Caco-2 (cell line): ENCODE results near the gene MBD3. TPM values are rescaled to one million over a fixed set of nuclear protein-coding genes. Genes with fewer than 3 reads are reported as not detected.

Experiments
- BruUV-seq: library from RNA; stranded (reverse); fragments of 400-500 nt; replicated peaks from 2 replicates; lab custom pipeline; 2021; lab: Mats Ljungman, UMichigan
- CTCF ChIA-PET: fragments of 300-600 bp; sonication (Branson Sonifier 250); formaldehyde crosslinking; loops from one replicate; lab custom pipeline; 2022; ENCODE audit warnings: antibody characterized with exemption; lab: Charles Lee
- POLR2A ChIA-PET: fragments of 300-600 bp; sonication (Branson Sonifier 250); formaldehyde crosslinking; loops from one replicate; lab custom pipeline; 2022; ENCODE audit warnings: antibody characterized with exemption; lab: Charles Lee
- DNase-seq, 2 experiments: peaks; one replicate each; pipeline versions ENCODE4 v3.0.0 to v3.0.0-alpha.2; 2020 to 2022
- H3K27me3 ChIP-seq: replicated peaks from 2 replicates; pipeline ENCODE4 v1.6.0; 2011; ENCODE audit warnings: low read length; ENCODE audit not compliant: control insufficient read depth, insufficient read depth
- H3K36me3 ChIP-seq: 2 replicates; pipeline ENCODE4 v1.5.1; 2011; ENCODE audit warnings: low read length; ENCODE audit not compliant: control insufficient read depth, insufficient read depth
- H3K4me1 ChIP-seq: fragments of 250-450 bp; sonication (Bioruptor Pico); 2 replicates; pipeline ENCODE4 v1.5.1; 2020; ENCODE audit warnings: mild to moderate bottlenecking
- H3K4me3 ChIP-seq: 2 replicates; pipeline ENCODE4 v1.5.1; 2011; ENCODE audit warnings: low read depth, mild to moderate bottlenecking, control low read depth, low read length
- H3K9me3 ChIP-seq: fragments of 250-450 bp; sonication (Bioruptor Pico); 2 replicates; pipeline ENCODE4 v1.5.1; 2020; ENCODE audit warnings: mild to moderate bottlenecking, moderate library complexity
- H3K27ac Mint-ChIP-seq: one replicate; pipeline ENCODE4 v1.8.0; 2022; ENCODE audit warnings: mixed read lengths; ENCODE audit not compliant: unreplicated experiment
- H3K27me3 Mint-ChIP-seq: one replicate; pipeline ENCODE4 v1.8.0; 2022; ENCODE audit warnings: mixed read lengths; ENCODE audit not compliant: insufficient read depth, unreplicated experiment
- H3K36me3 Mint-ChIP-seq: one replicate; pipeline ENCODE4 v1.8.0; 2022; ENCODE audit warnings: mild to moderate bottlenecking, mixed read lengths; ENCODE audit not compliant: insufficient read depth, unreplicated experiment
- H3K4me1 Mint-ChIP-seq: one replicate; pipeline ENCODE4 v1.8.0; 2022; ENCODE audit warnings: low read depth, mixed read lengths; ENCODE audit not compliant: unreplicated experiment
- H3K4me3 Mint-ChIP-seq: one replicate; pipeline ENCODE4 v1.8.0; 2022; ENCODE audit warnings: mild to moderate bottlenecking, moderate library complexity, mixed read lengths; ENCODE audit not compliant: unreplicated experiment
- H3K9me3 Mint-ChIP-seq: one replicate; pipeline ENCODE4 v1.8.0; 2022; ENCODE audit warnings: mixed read lengths; ENCODE audit not compliant: unreplicated experiment
- intact Hi-C: fragments of 100-400 bp; cut with micrococcal nuclease; formaldehyde crosslinking; loops from one replicate; pipeline ENCODE4 v1.10.0; 2022; ENCODE audit not compliant: unreplicated experiment
- total RNA-seq: library from RNA; stranded (reverse); gene quantifications from 2 replicates; pipeline ENCODE4 v1.2.3, GENCODE V29; 2022
- TF ChIP-seq, protein P1 (sequence below), 2 experiments: fragments of 200-600 bp in 1 of 2; IDR thresholded peaks; 1 replicate in 1 of 2; 2 replicates in 1 of 2; pipeline versions ENCODE4 v1.5.1 to v1.8.0; 2011 to 2022; ENCODE audit warnings: antibody characterized with exemption in 1 of 2, control low read depth in 1 of 2, inconsistent platforms in 1 of 2, low read depth in 1 of 2, low read length in 1 of 2, mild to moderate bottlenecking in 1 of 2, moderate library complexity in 1 of 2; ENCODE audit not compliant: insufficient read depth in 1 of 2, severe bottlenecking in 1 of 2, unreplicated experiment in 1 of 2

MBD3 gene
- total RNA-seq, 1 experiment from 2014 or later = 89.3 TPM

DNA sequence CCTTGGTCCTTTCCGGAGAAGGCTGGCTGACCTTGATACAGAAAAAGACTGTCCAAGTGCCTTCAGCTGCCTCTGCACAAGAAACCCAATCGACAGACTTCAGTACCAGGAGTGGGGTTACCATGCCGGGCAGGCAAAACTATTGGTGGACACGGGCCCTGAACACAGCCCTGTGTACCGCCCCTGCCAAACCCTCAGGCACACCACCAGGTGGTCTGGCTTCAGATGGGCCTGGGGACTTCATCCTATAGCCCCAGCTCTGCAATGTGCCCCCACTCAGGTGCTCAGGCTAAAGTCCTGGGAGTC is 42.2 kb upstream of the MBD3 start:
- Histone ChIP-seq H3K4me3 (no peak overlapping the region), H3K27me3 (no peaks in the 10 kb centered on the region), H3K9me3 (no peaks in the 10 kb centered on the region), H3K4me1 (peaks cover 21% of the 10 kb centered on the region), H3K36me3 (peaks cover 1% of the 10 kb centered on the region)
- Mint-ChIP-seq H3K4me3 (no peak overlapping the region), H3K36me3 (peaks cover 67% of the 10 kb centered on the region), H3K27ac (no peak overlapping the region), H3K27me3 (no peaks in the 10 kb centered on the region), H3K9me3 (peaks cover 10% of the 10 kb centered on the region), H3K4me1 (no peaks in the 10 kb centered on the region)
- TF ChIP-seq, protein P1, sequence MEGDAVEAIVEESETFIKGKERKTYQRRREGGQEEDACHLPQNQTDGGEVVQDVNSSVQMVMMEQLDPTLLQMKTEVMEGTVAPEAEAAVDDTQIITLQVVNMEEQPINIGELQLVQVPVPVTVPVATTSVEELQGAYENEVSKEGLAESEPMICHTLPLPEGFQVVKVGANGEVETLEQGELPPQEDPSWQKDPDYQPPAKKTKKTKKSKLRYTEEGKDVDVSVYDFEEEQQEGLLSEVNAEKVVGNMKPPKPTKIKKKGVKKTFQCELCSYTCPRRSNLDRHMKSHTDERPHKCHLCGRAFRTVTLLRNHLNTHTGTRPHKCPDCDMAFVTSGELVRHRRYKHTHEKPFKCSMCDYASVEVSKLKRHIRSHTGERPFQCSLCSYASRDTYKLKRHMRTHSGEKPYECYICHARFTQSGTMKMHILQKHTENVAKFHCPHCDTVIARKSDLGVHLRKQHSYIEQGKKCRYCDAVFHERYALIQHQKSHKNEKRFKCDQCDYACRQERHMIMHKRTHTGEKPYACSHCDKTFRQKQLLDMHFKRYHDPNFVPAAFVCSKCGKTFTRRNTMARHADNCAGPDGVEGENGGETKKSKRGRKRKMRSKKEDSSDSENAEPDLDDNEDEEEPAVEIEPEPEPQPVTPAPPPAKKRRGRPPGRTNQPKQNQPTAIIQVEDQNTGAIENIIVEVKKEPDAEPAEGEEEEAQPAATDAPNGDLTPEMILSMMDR (IDR thresholded peaks at IDR 0.05; ENCODE audit: insufficient read depth in 1 of 2, low read depth in 1 of 2, low read length in 1 of 2, severe bottlenecking in 1 of 2, unreplicated experiment in 1 of 2) = no peak
- intact Hi-C loops = no loop called here
- ChIA-PET POLR2A (no interaction called here), CTCF (no interaction called here)
- no peak for DNase-seq
- BruUV-seq = no TSS peak

DNA sequence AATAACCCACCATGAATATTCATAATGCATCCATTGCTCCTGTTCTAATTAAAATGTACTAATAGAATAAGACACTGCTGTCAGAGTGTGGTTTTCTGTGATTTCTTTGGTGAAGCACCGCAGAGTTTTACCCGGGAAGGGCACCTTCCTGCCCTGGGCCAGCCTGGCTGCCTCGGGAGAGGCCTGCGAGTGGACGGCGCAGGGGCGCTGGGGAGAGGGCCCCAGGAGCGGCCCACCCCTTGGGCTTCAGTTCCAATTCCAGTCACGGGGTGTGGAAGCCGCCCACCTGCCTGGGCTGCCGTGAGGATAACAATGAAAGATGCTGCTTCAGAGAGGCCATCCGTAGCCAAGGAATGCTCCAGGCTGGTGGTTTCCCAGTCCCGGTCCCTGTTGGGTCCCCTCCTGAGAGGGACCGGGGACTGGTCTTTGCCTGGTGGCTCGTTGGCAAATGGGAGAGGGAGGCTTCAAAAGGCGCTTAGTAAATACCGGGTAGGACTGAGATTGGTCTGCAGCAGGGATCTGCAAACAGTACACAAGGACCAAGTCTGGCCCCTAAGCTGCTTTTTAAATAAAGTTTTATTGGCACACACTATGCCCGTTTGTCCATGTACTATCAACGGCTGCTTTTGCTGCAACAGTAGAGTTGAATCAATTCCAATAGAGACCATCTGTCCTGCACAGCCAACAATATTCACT is 41.7 kb upstream of the MBD3 start:
- no peaks in the 10 kb centered on the region for H3K4me1 Mint-ChIP-seq
- Histone ChIP-seq H3K9me3 (no peaks in the 10 kb centered on the region), H3K36me3 (peaks cover 1% of the 10 kb centered on the region), H3K4me3 (no peak overlapping the region), H3K27me3 (no peaks in the 10 kb centered on the region), H3K4me1 (peaks cover 21% of the 10 kb centered on the region)
- H3K36me3 Mint-ChIP-seq = peaks cover 66% of the 10 kb centered on the region
- H3K9me3 Mint-ChIP-seq = peaks cover 10% of the 10 kb centered on the region
- CTCF ChIA-PET = no interaction called here
- intact Hi-C loops = no loop called here
- H3K4me3 Mint-ChIP-seq = peak overlapping the region; percentile 31
- DNase-seq = no peak
- POLR2A ChIA-PET = no interaction called here
- no peaks in the 10 kb centered on the region for H3K27me3 Mint-ChIP-seq
- TF ChIP-seq, protein P1 (IDR thresholded peaks at IDR 0.05; ENCODE audit: insufficient read depth in 1 of 2, low read depth in 1 of 2, low read length in 1 of 2, severe bottlenecking in 1 of 2, unreplicated experiment in 1 of 2) = no peak
- no TSS peak for BruUV-seq
- H3K27ac Mint-ChIP-seq = no peak overlapping the region

DNA sequence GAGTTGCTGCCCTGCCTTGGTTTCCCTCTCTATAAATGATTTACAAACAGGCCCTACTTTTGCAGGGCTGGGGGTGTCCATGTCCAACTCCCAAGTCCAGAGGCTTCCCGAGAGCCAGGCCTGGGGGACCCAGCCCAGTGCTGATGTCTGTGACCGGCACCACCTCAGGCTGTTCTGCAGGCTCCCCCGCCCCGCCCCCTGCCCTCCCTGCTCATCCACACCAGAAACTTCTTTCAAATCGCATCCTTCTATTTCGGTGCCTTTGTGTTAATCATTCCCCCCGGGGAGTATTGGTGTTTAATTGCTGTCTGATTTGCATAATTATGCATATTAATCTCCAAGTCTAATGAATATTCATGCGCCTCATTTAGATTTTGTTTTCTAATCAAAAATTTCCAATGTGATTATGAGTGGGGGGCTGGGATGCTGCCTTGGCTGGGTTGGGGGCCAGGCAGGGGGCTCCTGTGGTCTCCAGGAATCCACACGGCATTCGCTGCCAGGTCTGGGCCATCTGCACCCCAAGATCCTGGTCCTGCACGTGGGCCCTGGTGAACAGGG is 40.7 kb upstream of the MBD3 start:
- Histone ChIP-seq H3K4me1 (peaks cover 21% of the 10 kb centered on the region), H3K36me3 (peaks cover 1% of the 10 kb centered on the region), H3K9me3 (no peaks in the 10 kb centered on the region), H3K4me3 (no peak overlapping the region), H3K27me3 (no peaks in the 10 kb centered on the region)
- peaks cover 57% of the 10 kb centered on the region for H3K36me3 Mint-ChIP-seq
- no peaks in the 10 kb centered on the region for H3K27me3 Mint-ChIP-seq
- BruUV-seq = no TSS peak
- no peak for DNase-seq
- ChIA-PET CTCF (no interaction called here), POLR2A (no interaction called here)
- peaks cover 10% of the 10 kb centered on the region for H3K9me3 Mint-ChIP-seq
- H3K4me1 Mint-ChIP-seq = no peaks in the 10 kb centered on the region
- TF ChIP-seq, protein P1 (IDR thresholded peaks at IDR 0.05; ENCODE audit: insufficient read depth in 1 of 2, low read depth in 1 of 2, low read length in 1 of 2, severe bottlenecking in 1 of 2, unreplicated experiment in 1 of 2) = no peak
- no peak overlapping the region for H3K4me3 Mint-ChIP-seq
- H3K27ac Mint-ChIP-seq = peak overlapping the region; percentile 78
- intact Hi-C loops = no loop called here
